ENCODE data around the gene GRIK5.

GRCh38 chr19:42010245-42011126 is 59.5 kb downstream of the GRIK5 start:
- TF ChIP-seq CTCF (IDR thresholded peaks at IDR 0.05; ENCODE audit: borderline replicate concordance, extremely low read depth, low read length, poor library complexity, severe bottlenecking) (no peak), EZH2 (IDR thresholded peaks at IDR 0.05; ENCODE audit: borderline replicate concordance, low read depth, low read length, severe bottlenecking) (no peak)
